Sciatic nerve (tissue), 2 donors: ENCODE measurements around the gene DHRS12. TPM values are rescaled to one million over a fixed set of nuclear protein-coding genes. Genes with fewer than 3 reads are reported as not detected.
A peak's percentile ranks its signal among the peaks of the same experiment; 100 is the strongest.
"Not testable (repeated sequence)": the region's sequence is repeated elsewhere in the genome, so short reads cannot be mapped to it uniquely, and the experiment has no call there.

ENCODE experiments used
- ATAC-seq: fragments of 200-7000 bp; cut with Tn5 transposase; one replicate; pipeline ENCODE4 v1.9.1; 2020; ENCODE audit warnings: mild to moderate bottlenecking, moderate library complexity
- DNase-seq: peaks from one replicate; pipeline ENCODE4 v3.0.0-alpha.2; 2020; ENCODE audit warnings: low spot score
- intact Hi-C: fragments of 100-400 bp; cut with DNase I; formaldehyde crosslinking; loops from one replicate; pipeline ENCODE4 v1.14.2; 2022
- total RNA-seq: library from RNA; stranded (reverse); fragmentation: NEBNext Ultra II Directional; extraction: Animal tissue kit (Norgen Biotek cat#: 25700); gene quantifications from one replicate; pipeline ENCODE4 v1.2.1, GENCODE V29; 2021
- donor health status: DM: no; HTN: no; CAD: no.
- donor health status: DM: no; HTN: no; CAD: no.

DHRS12 gene
- total RNA-seq, 1 donor from 2014 or later = 18.8 TPM

GRCh38 chr13:51829568-51829899, 25.6 kb upstream of the DHRS12 start:
- no peak for DNase-seq

GRCh38 chr13:51828730-51829567, 25.0 kb upstream of the DHRS12 start:
- no peak for ATAC-seq
- DNase-seq = no peak
- intact Hi-C loops = no loop called here

More at GRCh38 chr13:51829568-51829899, 25.6 kb upstream of the DHRS12 start:
- no peak for ATAC-seq
- intact Hi-C loops = no loop called here

GRCh38 chr13:51827254-51827653, 23.3 kb upstream of the DHRS12 start:
- ATAC-seq (no peak), DNase-seq (no peak)
- intact Hi-C loops = no loop called here

- intact Hi-C loops = no loop called here
- no peak for ATAC-seq
- DNase-seq = no peak
Measured at GRCh38 chr13:51826606-51827005, 22.6 kb upstream of the DHRS12 start.

DNA sequence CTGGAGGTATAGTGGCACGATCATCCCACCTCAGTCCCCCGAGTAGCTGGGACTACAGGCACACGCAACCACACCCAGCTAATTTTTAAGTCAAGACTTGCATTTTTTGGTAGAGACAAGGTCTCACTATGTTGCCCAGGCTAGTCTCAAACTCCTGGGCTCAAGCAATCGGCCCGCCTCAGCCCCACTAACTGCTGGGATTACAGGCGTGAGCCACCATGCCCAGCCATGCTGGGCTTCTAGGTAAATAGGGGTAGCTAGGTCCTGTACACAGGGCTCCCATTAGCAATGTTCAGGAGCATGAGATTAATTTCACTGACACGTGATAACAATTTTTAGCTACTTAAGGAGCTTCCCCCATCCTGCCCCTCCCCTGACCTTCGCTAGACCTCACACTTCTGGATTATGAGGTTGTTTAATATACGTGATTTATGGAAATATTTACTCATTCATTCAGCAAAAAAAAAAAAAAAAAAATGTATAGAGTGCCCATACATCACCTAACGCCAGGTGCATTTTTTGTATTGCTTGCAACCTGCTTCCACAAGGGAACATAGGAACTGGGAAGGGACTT, 21.8 kb upstream of the DHRS12 start:
- intact Hi-C loops = loop anchor here (1.0 kb wide), 1 partner anchor 31 kb away; no protein-coding TSS in a partner anchor
- ATAC-seq (no peak), DNase-seq (no peak)

- DNase-seq = no peak
- intact Hi-C loops = loop anchor here (1.0 kb wide), 1 partner anchor 31 kb away; no protein-coding TSS in a partner anchor
- ATAC-seq = peak; percentile 73
Measured at GRCh38 chr13:51825165-51825592, 21.2 kb upstream of the DHRS12 start.

DNA sequence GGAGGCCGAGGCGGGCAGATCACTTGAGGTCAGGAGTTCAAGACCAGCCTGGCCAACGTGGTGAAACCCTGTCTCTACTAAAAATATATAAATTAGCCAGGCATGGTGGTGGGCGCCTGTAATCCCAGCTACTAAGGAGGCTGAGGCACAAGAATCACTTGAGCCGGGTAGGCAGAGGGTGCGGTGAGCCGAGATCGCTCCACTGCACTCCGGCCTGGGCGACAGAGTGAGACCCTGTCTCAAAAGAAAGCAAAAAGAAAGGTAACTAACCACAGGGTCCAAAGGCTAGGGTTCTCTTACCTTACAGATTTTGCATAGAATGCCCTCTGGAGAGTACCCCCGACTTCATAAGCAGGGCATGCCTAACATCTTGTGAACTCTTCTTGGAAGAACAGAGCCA, 20.7 kb upstream of the DHRS12 start:
- intact Hi-C loops = loop anchor here (1.0 kb wide), 1 partner anchor 32 kb away; no protein-coding TSS in a partner anchor
- not testable (repeated sequence) for ATAC-seq, DNase-seq

DNA sequence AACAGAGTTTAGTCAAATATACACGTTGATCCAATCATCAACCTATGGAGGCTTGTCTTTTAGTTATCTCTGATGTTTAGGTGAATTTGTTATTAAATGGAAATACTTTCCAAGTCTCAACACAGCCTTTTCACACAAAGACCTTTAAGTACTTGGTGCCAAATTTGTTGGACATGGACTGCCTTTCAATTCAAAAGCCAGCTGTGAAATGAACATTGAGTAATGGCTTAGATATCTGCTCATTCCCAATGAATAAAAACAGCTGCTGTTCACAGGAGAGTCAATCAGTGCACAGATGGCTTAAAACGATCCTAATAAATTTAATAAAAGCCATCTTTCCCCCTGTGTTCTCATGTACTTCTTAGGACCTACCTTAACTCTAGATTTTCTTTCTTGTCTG, 19.9 kb upstream of the DHRS12 start:
- no peak for ATAC-seq
- DNase-seq = no peak
- intact Hi-C loops = no loop called here

DNA sequence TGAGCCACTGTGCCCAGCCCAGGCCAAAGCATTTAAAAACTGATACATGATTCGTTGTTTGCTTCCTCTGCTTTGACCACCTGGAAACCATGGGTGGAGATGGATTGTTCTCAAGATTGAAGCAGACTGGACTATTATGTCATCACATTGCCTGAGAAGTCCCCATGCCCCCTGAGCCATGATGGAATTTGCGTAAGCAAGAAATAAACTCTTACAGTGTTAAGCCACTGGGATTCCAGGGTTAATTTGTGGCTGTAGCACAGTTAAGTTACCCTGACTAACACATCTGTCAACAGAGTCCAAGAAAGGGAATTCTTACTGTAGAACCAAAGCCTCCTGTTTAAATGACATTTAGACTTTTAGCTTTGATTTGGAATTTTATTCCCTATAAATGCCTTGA, 19.4 kb upstream of the DHRS12 start:
- no peak for DNase-seq
- ATAC-seq = no peak
- intact Hi-C loops = no loop called here

- intact Hi-C loops = no loop called here
- ATAC-seq = no peak
- no peak for DNase-seq
Measured at GRCh38 chr13:51822106-51822815, 18.3 kb upstream of the DHRS12 start.

DNA sequence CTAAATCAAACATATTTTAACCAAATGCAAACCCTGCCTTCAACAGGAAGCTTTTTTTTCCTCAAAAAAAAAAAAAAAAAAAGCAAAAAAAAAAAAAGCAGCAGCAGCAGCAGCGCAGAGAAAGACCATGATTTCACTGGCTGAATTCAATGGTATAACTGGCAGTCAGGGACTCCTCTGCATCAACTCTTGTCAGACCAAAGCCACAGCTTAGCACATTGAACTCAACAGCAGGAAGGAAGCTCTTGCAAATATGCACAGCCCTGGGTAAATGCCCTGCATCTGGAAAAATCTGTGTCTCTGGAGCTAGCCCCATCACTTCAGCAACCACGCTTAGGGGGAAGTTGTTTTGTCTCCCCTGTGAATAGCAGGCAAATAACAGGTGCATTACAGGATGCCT, 17.6 kb upstream of the DHRS12 start:
- DNase-seq (no peak), ATAC-seq (no peak)
- intact Hi-C loops = no loop called here

DNA sequence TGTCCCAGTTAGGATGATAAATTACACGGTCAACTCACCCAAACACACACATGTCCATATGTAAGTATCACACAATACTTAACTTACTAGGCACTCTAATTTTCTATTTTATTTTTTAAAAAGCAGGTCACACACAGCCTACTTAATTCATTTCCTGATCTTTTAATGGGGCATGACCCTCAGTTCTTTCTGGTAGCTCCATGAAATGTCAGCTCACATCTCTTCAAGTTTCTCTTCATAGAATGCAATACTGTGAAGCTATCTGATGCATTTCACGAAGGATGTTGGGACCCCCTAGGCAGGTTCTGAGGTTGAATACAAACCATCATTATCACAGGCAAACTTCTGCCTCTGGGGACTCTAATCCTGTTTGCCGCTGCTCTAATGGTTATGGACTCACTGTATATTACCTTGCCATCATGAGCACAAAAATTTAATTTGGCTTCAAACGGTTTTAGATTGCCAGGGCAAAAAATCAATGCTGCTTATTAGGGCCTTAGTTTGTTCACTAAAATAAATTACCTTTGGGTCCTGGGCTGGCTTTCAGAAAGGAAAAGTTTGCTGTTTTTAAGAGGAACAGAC, 16.1 kb upstream of the DHRS12 start:
- DNase-seq = no peak
- ATAC-seq = no peak
- intact Hi-C loops = no loop called here

- no peak for DNase-seq
- intact Hi-C loops = no loop called here
Measured at GRCh38 chr13:51819544-51819943, 15.6 kb upstream of the DHRS12 start.

DNA sequence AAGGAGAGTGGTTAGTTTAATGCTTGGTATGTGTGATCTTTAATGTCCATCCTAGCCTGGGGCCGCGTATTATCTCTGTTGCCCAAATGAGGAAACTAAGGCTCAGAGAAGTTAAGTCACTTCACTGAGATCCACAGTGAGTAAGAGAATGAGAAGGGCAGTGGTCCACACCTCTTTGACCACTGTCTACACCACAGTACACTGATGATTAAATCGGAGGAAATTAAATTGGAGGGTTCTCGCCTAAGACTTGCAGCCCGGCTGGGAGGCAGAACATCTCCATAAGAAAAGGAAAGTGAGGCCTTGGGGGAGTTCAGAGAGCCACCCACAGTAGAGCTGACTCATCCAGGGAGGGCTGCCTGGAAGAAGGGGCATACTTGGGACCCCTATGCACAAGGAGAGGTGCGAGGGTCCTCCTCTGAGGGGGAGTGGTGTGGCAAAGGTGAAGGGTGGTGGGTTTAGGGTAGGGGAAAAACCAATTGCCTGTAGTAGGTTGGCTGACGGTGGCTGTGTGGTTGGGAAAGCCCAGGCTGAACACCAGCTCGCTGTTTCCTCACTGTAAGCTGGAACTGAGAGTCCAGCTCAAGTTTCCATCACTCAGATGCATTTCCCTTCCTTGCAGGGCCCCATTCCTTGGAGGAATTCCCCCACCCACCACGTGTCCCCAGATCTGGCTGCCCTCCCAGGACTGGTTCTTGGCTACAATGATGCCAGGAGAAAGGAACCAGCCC, 15.0 kb upstream of the DHRS12 start:
- peak; percentile 41 for ATAC-seq
- intact Hi-C loops = no loop called here
- DNase-seq = no peak

More at GRCh38 chr13:51819544-51819943, 15.6 kb upstream of the DHRS12 start:
- no peak for ATAC-seq

GRCh38 chr13:51818276-51818675, 14.3 kb upstream of the DHRS12 start:
- ATAC-seq (no peak), DNase-seq (no peak)
- intact Hi-C loops = no loop called here

GRCh38 chr13:51817717-51818116, 13.8 kb upstream of the DHRS12 start:
- DNase-seq (no peak), ATAC-seq (no peak)
- intact Hi-C loops = no loop called here

- no peak for ATAC-seq
- intact Hi-C loops = no loop called here
- DNase-seq = no peak
Measured at GRCh38 chr13:51816604-51817249, 12.8 kb upstream of the DHRS12 start.

- intact Hi-C loops = no loop called here
- no peak for ATAC-seq
- no peak for DNase-seq
Measured at GRCh38 chr13:51815848-51816247, 11.9 kb upstream of the DHRS12 start.
